HG02852 (cell line): ENCODE results near the gene HOXB5.

Source experiments
- ATAC-seq: cut with Tn5 transposase; IDR thresholded peaks from one replicate; pipeline ENCODE4 v1.9.1; 2021; ENCODE audit warnings: mild to moderate bottlenecking, moderate library complexity; ENCODE audit not compliant: unreplicated experiment

The HOXB5 gene

GRCh38 chr17:48605409-48605919, 11.9 kb upstream of the HOXB5 start:
- no peak for ATAC-seq

- no peak for ATAC-seq
Measured at GRCh38 chr17:48604770-48605329, 11.3 kb upstream of the HOXB5 start, which contains the start of gene HOXB6. TSS of gene HOXB6 (minus strand) at chr17:48604986. CDS start at chr17:48598150, 6,836 bp downstream.

- no peak for ATAC-seq
Measured at GRCh38 chr17:48603959-48604769, 10.6 kb upstream of the HOXB5 start.

GRCh38 chr17:48601539-48602425, 8.2 kb upstream of the HOXB5 start:
- ATAC-seq, result no peak

- no peak for ATAC-seq
Measured at GRCh38 chr17:48601207-48601538, 7.6 kb upstream of the HOXB5 start.

GRCh38 chr17:48600244-48601098, 6.9 kb upstream of the HOXB5 start:
- ATAC-seq, result no peak

GRCh38 chr17:48599354-48599753, 5.8 kb upstream of the HOXB5 start:
- ATAC-seq, result no peak

- ATAC-seq, result no peak
Measured at GRCh38 chr17:48598736-48599135, 5.2 kb upstream of the HOXB5 start.

- no peak for ATAC-seq
Measured at GRCh38 chr17:48597778-48598631, 4.4 kb upstream of the HOXB5 start.

GRCh38 chr17:48597528-48597777, 3.9 kb upstream of the HOXB5 start:
- no peak for ATAC-seq

GRCh38 chr17:48596735-48597527, 3.4 kb upstream of the HOXB5 start:
- no peak for ATAC-seq

- ATAC-seq, result no peak
Measured at GRCh38 chr17:48596000-48596734, 2.6 kb upstream of the HOXB5 start.

- no peak for ATAC-seq
Measured at GRCh38 chr17:48595278-48595999, 1.9 kb upstream of the HOXB5 start.

GRCh38 chr17:48594538-48595277, 1.1 kb upstream of the HOXB5 start:
- ATAC-seq, result no peak

GRCh38 chr17:48593840-48594537, 410 bp upstream of the HOXB5 start:
- ATAC-seq, result no peak

GRCh38 chr17:48592577-48592976, 1.0 kb downstream of the HOXB5 start:
- ATAC-seq, result no peak
